Left ventricle myocardium inferior (tissue), 1 donor: ENCODE measurements around the gene PDE11A. TPM values are rescaled to one million over a fixed set of nuclear protein-coding genes. Genes with fewer than 3 reads are reported as not detected.
"Not testable (repeated sequence)": the region's sequence is repeated elsewhere in the genome, so short reads cannot be mapped to it uniquely, and the experiment has no call there.

Experiments
- DNase-seq: peaks from one replicate; pipeline ENCODE4 v3.0.0-alpha.2; 2020
- H3K27ac ChIP-seq: fragments of 200-600 bp; replicated peaks from 2 replicates; pipeline ENCODE4 v1.8.0; 2021
- H3K27me3 ChIP-seq: fragments of 200-600 bp; 2 replicates; pipeline ENCODE4 v1.8.0; 2021; ENCODE audit warnings: low read depth
- H3K36me3 ChIP-seq: fragments of 200-600 bp; 2 replicates; pipeline ENCODE4 v1.8.0; 2021
- H3K4me1 ChIP-seq: fragments of 200-600 bp; 2 replicates; pipeline ENCODE4 v1.8.0; 2021
- H3K4me3 ChIP-seq: fragments of 200-600 bp; 2 replicates; pipeline ENCODE4 v1.8.0; 2021; ENCODE audit warnings: mild to moderate bottlenecking, moderate library complexity
- H3K9me3 ChIP-seq: fragments of 200-600 bp; replicated peaks from 2 replicates; pipeline ENCODE4 v1.8.0; 2021
- CTCF ChIP-seq: fragments of 200-600 bp; IDR thresholded peaks from 2 replicates; pipeline ENCODE4 v1.8.0; 2021; ENCODE audit warnings: antibody characterized with exemption, mild to moderate bottlenecking, borderline replicate concordance
- intact Hi-C: fragments of 100-400 bp; cut with micrococcal nuclease; formaldehyde crosslinking; loops from one replicate; pipeline ENCODE4 v1.11.0; 2022
- total RNA-seq: library from RNA; stranded (reverse); fragmentation: NEBNext Ultra II Directional; extraction: Animal tissue kit (Norgen Biotek cat#: 25700); gene quantifications from one replicate; pipeline ENCODE4 v1.2.1, GENCODE V29; 2021
- donor health status: DM: no; HTN: yes; CAD: no; lungs with severe emphysema.

The PDE11A gene
- total RNA-seq, 1 donor from 2014 or later: 2.5 TPM

GRCh38 chr2:178066324-178066723 is 6.3 kb downstream of the PDE11A start:
- no peak overlapping the region for H3K27ac ChIP-seq
- DNase-seq: no peak
- no peak overlapping the region for H3K4me3 ChIP-seq
- no peaks in the 10 kb centered on the region for H3K4me1 ChIP-seq
- H3K27me3 ChIP-seq: peaks cover under 1% of the 10 kb centered on the region
- H3K36me3 ChIP-seq: no peaks in the 10 kb centered on the region
- H3K9me3 ChIP-seq: no peaks in the 10 kb centered on the region
- intact Hi-C loops: no loop called here
- TF ChIP-seq CTCF: no peak

- Histone ChIP-seq H3K9me3 (no peaks in the 10 kb centered on the region), H3K4me1 (no peaks in the 10 kb centered on the region), H3K27me3 (no peaks in the 10 kb centered on the region), H3K4me3 (no peak overlapping the region), H3K27ac (no peak overlapping the region), H3K36me3 (no peaks in the 10 kb centered on the region)
- DNase-seq: no peak
- intact Hi-C loops: no loop called here
- TF ChIP-seq CTCF: no peak
Observed at GRCh38 chr2:178059681-178060080, 12.9 kb downstream of the PDE11A start.

GRCh38 chr2:178059111-178059510 is 13.5 kb downstream of the PDE11A start:
- intact Hi-C loops: no loop called here
- Histone ChIP-seq H3K4me1 (no peaks in the 10 kb centered on the region), H3K36me3 (no peaks in the 10 kb centered on the region), H3K27me3 (no peaks in the 10 kb centered on the region), H3K4me3 (no peak overlapping the region), H3K27ac (no peak overlapping the region), H3K9me3 (no peaks in the 10 kb centered on the region)
- no peak for TF ChIP-seq CTCF
- no peak for DNase-seq

- intact Hi-C loops: no loop called here
- no peak overlapping the region for H3K4me3 ChIP-seq
- DNase-seq: no peak
- no peaks in the 10 kb centered on the region for H3K4me1 ChIP-seq
- no peaks in the 10 kb centered on the region for H3K36me3 ChIP-seq
- no peak for TF ChIP-seq CTCF
- H3K27ac ChIP-seq: no peak overlapping the region
- H3K9me3 ChIP-seq: no peaks in the 10 kb centered on the region
- H3K27me3 ChIP-seq: no peaks in the 10 kb centered on the region
Observed at GRCh38 chr2:178057179-178057680, 15.3 kb downstream of the PDE11A start.

- no peak for DNase-seq
- H3K4me3 ChIP-seq: no peak overlapping the region
- H3K9me3 ChIP-seq: no peaks in the 10 kb centered on the region
- intact Hi-C loops: no loop called here
- no peaks in the 10 kb centered on the region for H3K27me3 ChIP-seq
- no peak overlapping the region for H3K27ac ChIP-seq
- H3K4me1 ChIP-seq: no peaks in the 10 kb centered on the region
- H3K36me3 ChIP-seq: no peaks in the 10 kb centered on the region
- no peak for TF ChIP-seq CTCF
Observed at GRCh38 chr2:178056345-178056744, 16.2 kb downstream of the PDE11A start.

GRCh38 chr2:178051257-178051656 is 21.3 kb downstream of the PDE11A start:
- H3K27ac ChIP-seq, H3K36me3 ChIP-seq, intact Hi-C loops, H3K9me3 ChIP-seq, H3K4me3 ChIP-seq, H3K27me3 ChIP-seq, DNase-seq, H3K4me1 ChIP-seq: not testable (repeated sequence)
